Transverse colon (tissue), 4 donors: Measurements from ENCODE around the gene CGB3. TPM values are rescaled to one million over a fixed set of nuclear protein-coding genes. Genes with fewer than 3 reads are reported as not detected.
"Not testable (repeated sequence)": the region's sequence is repeated elsewhere in the genome, so short reads cannot be mapped to it uniquely, and the experiment has no call there.

ENCODE experiments used
- DNase-seq: peaks from one replicate; pipeline ENCODE4 v3.0.0-alpha.2; 2019
- H3K27ac ChIP-seq, 4 donors: fragments of 200-600 bp; sonication (generic); 2 replicates each; pipeline ENCODE4 v1.5.1; 2016 to 2018; ENCODE audit warnings: inconsistent platforms in 4 of 4
- H3K27me3 ChIP-seq: fragments of 200-600 bp; sonication (generic); 2 replicates; pipeline ENCODE4 v1.5.1; 2017; ENCODE audit warnings: inconsistent platforms
- H3K36me3 ChIP-seq, 4 donors: fragments of 200-600 bp; sonication (generic); 2 replicates each; pipeline ENCODE4 v1.5.1; 2017 to 2019; ENCODE audit warnings: inconsistent platforms in 4 of 4
- H3K4me1 ChIP-seq, 4 donors: fragments of 200-600 bp; sonication (generic); 2 replicates each; pipeline ENCODE4 v1.5.1; 2017 to 2020; ENCODE audit warnings: inconsistent platforms in 4 of 4
- H3K4me3 ChIP-seq, 4 donors: fragments of 200-600 bp; sonication (generic); 1 replicate in 1 of 4; 2 replicates in 3 of 4; pipeline versions ENCODE4 v1.5.1 to v1.6.1; 2017 to 2019; ENCODE audit warnings: inconsistent platforms in 4 of 4
- H3K9me3 ChIP-seq, 2 donors: fragments of 200-600 bp; sonication (generic); 2 replicates each; pipeline ENCODE4 v1.5.1; 2017 to 2019; ENCODE audit warnings: inconsistent platforms in 2 of 2
- CTCF ChIP-seq, 5 experiments: fragments of 200-600 bp in 3 of 5; fragments of 450-650 bp in 2 of 5; sonication (generic) in 3 of 5; IDR thresholded peaks; 1 replicate in 2 of 5; 2 replicates in 3 of 5; pipeline ENCODE4 v1.5.1; 2016 to 2017; ENCODE audit warnings: antibody characterized with exemption in 5 of 5, inconsistent platforms in 3 of 5, mild to moderate bottlenecking in 2 of 5, moderate library complexity in 1 of 5
- EP300 ChIP-seq: sonication (generic); formaldehyde crosslinking; IDR thresholded peaks from one replicate; pipeline ENCODE4 v1.6.1; 2017; ENCODE audit warnings: antibody characterized with exemption, low read depth
- POLR2A ChIP-seq: fragments of 450-650 bp; IDR thresholded peaks from one replicate; pipeline ENCODE4 v1.6.1; 2016; ENCODE audit warnings: antibody characterized with exemption, mild to moderate bottlenecking, moderate library complexity
- POLR2AphosphoS5 ChIP-seq, 3 donors: sonication (generic); formaldehyde crosslinking; IDR thresholded peaks; one replicate each; pipeline ENCODE4 v1.6.1; 2016; ENCODE audit warnings: antibody characterized with exemption in 3 of 3
- WGBS, 2 donors: methylation state at CpG; one replicate each; pipeline ENCODE4 v1.1.5; 2018; ENCODE audit warnings: low coverage in 1 of 2; 5-methylcytosine and 5-hydroxymethylcytosine counted together
- in situ Hi-C, 4 donors: fragments of 200-750 bp; cut with MboI; loops; one replicate each; pipeline versions ENCODE4 v1.15.0 to v1.15.1; 2017; ENCODE audit warnings: low sequenced_read_pairs in 3 of 4, low pct_ligation_motif_present in 1 of 4, low pct_unique_long_range_greater_than_20kb in 1 of 4
- intact Hi-C: fragments of 100-400 bp; cut with DNase I; formaldehyde crosslinking; loops from one replicate; pipeline ENCODE4 v1.15.1; 2023; ENCODE audit warnings: low total_unique reads
- total RNA-seq, 4 donors: library from RNA; depleted of rRNA; stranded (reverse); fragments of >200 nt; gene quantifications; one replicate each; pipeline ENCODE4 v1.1.0, GENCODE V29; 2016

Gene CGB3
- total RNA-seq, 4 donors from 2014 or later, result not detected

- 54 to 64% methylated on average over 4 to 9 of the region's 9 CpGs for WGBS, 2 donors
- peaks cover 78% of the 10 kb centered on the region for H3K27me3 ChIP-seq
- no peak for TF ChIP-seq POLR2A
- no peak for TF ChIP-seq CTCF (IDR thresholded peaks at IDR 0.05)
- no peak for TF ChIP-seq EP300
- TF ChIP-seq POLR2AphosphoS5 (IDR thresholded peaks at IDR 0.05), result no peak
- no peak overlapping the region for H3K27ac ChIP-seq
- peaks cover 9 to 25% (median 18%) of the 10 kb centered on the region in 4 donors for H3K4me1 ChIP-seq
- intact Hi-C loops, result no loop called here
- H3K4me3 ChIP-seq, result no peak overlapping the region
- DNase-seq, result no peak
- in situ Hi-C loops, result no loop called here
- no peaks in the 10 kb centered on the region for H3K36me3 ChIP-seq
- H3K9me3 ChIP-seq, result no peaks in the 10 kb centered on the region
These were observed 34.9 kb upstream of the CGB3 start for GRCh38 chr19:49059053-49059452.

- Histone ChIP-seq H3K9me3 (no peaks in the 10 kb centered on the region), H3K27ac (no peak overlapping the region), H3K4me1 (peaks cover 9 to 25% (median 18%) of the 10 kb centered on the region in 4 donors), H3K27me3 (peaks cover 73% of the 10 kb centered on the region), H3K4me3 (no peak overlapping the region), H3K36me3 (no peaks in the 10 kb centered on the region)
- no peak for TF ChIP-seq EP300
- TF ChIP-seq CTCF (IDR thresholded peaks at IDR 0.05), result no peak
- no peak for TF ChIP-seq POLR2AphosphoS5 (IDR thresholded peaks at IDR 0.05)
- no peak for TF ChIP-seq POLR2A
- intact Hi-C loops, result no loop called here
- 36 to 55% methylated on average over 6 to 10 of the region's 10 CpGs for WGBS, 2 donors
- no peak for DNase-seq
- in situ Hi-C loops, result no loop called here
These were observed 34.4 kb upstream of the CGB3 start for GRCh38 chr19:49058562-49058961.

- H3K36me3 ChIP-seq, result no peaks in the 10 kb centered on the region
- in situ Hi-C loops (no loop called here), intact Hi-C loops (no loop called here)
- no peak for TF ChIP-seq CTCF (IDR thresholded peaks at IDR 0.05)
- no peak for TF ChIP-seq POLR2A
- no peak for TF ChIP-seq POLR2AphosphoS5 (IDR thresholded peaks at IDR 0.05)
- TF ChIP-seq EP300, result no peak
- H3K27ac ChIP-seq, result no peak within 1 kb of the TSS
- H3K4me1 ChIP-seq, result peaks cover 9 to 25% (median 18%) of the 10 kb centered on the region in 4 donors
- WGBS, 2 donors, result 13% methylated on average over 32 of the region's 38 CpGs; no CpG with 5 or more reads in 1 of the 2 donors
- DNase-seq, result peak; percentile 79
- H3K9me3 ChIP-seq, result no peaks in the 10 kb centered on the region
- peak within 1 kb of the TSS; percentile 9 to 52 (median 38) for H3K4me3 ChIP-seq
- H3K27me3 ChIP-seq, result peaks cover 65% of the 10 kb centered on the region
These were observed 33.6 kb upstream of the CGB3 start, which contains the start of gene CGB7 for GRCh38 chr19:49057636-49058234. TSS of gene CGB7 (minus strand) at chr19:49057749. CDS start at chr19:49055375, 2,374 bp downstream.

- peaks cover 9 to 25% (median 18%) of the 10 kb centered on the region in 4 donors for H3K4me1 ChIP-seq
- WGBS, 2 donors, result 4% methylated on average over 25 of the region's 34 CpGs; no CpG with 5 or more reads in 1 of the 2 donors
- H3K27ac ChIP-seq, DNase-seq, in situ Hi-C loops, H3K9me3 ChIP-seq, H3K36me3 ChIP-seq, intact Hi-C loops: not testable (repeated sequence)
- H3K27me3 ChIP-seq, result peaks cover 58% of the 10 kb centered on the region
- H3K4me3 ChIP-seq, result peak overlapping the region; percentile 9 to 52 (median 38)
These were observed 32.9 kb upstream of the CGB3 start for GRCh38 chr19:49056902-49057596.
